ENCODE measurements around the gene MRC2. TPM values are rescaled to one million over a fixed set of nuclear protein-coding genes. Genes with fewer than 3 reads are reported as not detected.

MRC2 gene
- polyA plus RNA-seq, 3 donors: 0.04 TPM; not detected in 2

- Mint-ChIP-seq H3K4me3 (no peak overlapping the region), H3K36me3 (no peaks in the 10 kb centered on the region), H3K4me1 (peaks cover 8% of the 10 kb centered on the region), H3K27me3 (ENCODE audit: low read depth in 3 of 3) (peaks cover 2 to 3% (median 2%) of the 10 kb centered on the region in 3 donors), H3K9me3 (peaks cover 6 to 14% (median 9%) of the 10 kb centered on the region in 7 donors), H3K27ac (no peak overlapping the region)
- Histone ChIP-seq H3K36me3 (replicated peaks in 1 of 2; ENCODE audit: control insufficient read depth in 1 of 2, insufficient read depth in 2 of 2, low read length in 2 of 2) (no peaks in the 10 kb centered on the region), H3K9me3 (replicated peaks in 1 of 2; ENCODE audit: control insufficient read depth in 1 of 2, insufficient read depth in 1 of 2, low read length in 2 of 2) (no peaks in the 10 kb centered on the region), H3K4me1 (ENCODE audit: control insufficient read depth in 1 of 2, insufficient read depth in 2 of 2, low read length in 2 of 2) (no peaks in the 10 kb centered on the region), H4K20me1 (ENCODE audit: insufficient read depth, low read length) (no peaks in the 10 kb centered on the region), H3K27me3 (ENCODE audit: control insufficient read depth in 2 of 2, insufficient read depth in 2 of 2, low read length in 2 of 2) (no peaks in the 10 kb centered on the region), H3K4me2 (replicated peaks; ENCODE audit: extremely low read depth, low read length, poor library complexity, severe bottlenecking) (no peak overlapping the region), H3K4me3 (replicated peaks in 1 of 3; ENCODE audit: low read depth in 2 of 3, low read length in 3 of 3) (no peak overlapping the region), H3K9ac (ENCODE audit: insufficient read depth, low read length, poor library complexity, severe bottlenecking) (no peak overlapping the region), H3K79me2 (ENCODE audit: insufficient read depth, low read length) (no peaks in the 10 kb centered on the region), H3K27ac (ENCODE audit: low read depth in 1 of 2, low read length in 2 of 2) (no peak overlapping the region), H2AFZ (ENCODE audit: insufficient read depth, low read depth, low read length, poor library complexity, severe bottlenecking) (no peak overlapping the region)
- no peak for TF ChIP-seq CTCF (IDR thresholded peaks at IDR 0.05)
- WGBS (ENCODE audit: insufficient coverage): no CpG with 5 or more reads among the region's 1 CpG
- intact Hi-C loops (cut with micrococcal nuclease): no loop called here
- no peak for DNase-seq
These were observed 33.9 kb downstream of the MRC2 start for GRCh38 chr17:62661337-62661736.

GRCh38 chr17:62662855-62663254 lies 35.4 kb downstream of the MRC2 start:
- no peak for DNase-seq
- H3K4me2 ChIP-seq (replicated peaks; ENCODE audit: extremely low read depth, low read length, poor library complexity, severe bottlenecking): no peak overlapping the region
- Mint-ChIP-seq H3K27me3 (ENCODE audit: low read depth in 3 of 3) (peaks cover 2 to 3% (median 2%) of the 10 kb centered on the region in 3 donors), H3K4me3 (no peak overlapping the region), H3K9me3 (peaks cover 6 to 14% (median 8%) of the 10 kb centered on the region in 7 donors), H3K27ac (no peak overlapping the region), H3K4me1 (peaks cover 8% of the 10 kb centered on the region), H3K36me3 (no peaks in the 10 kb centered on the region)
- no peak overlapping the region for H2AFZ ChIP-seq (ENCODE audit: insufficient read depth, low read depth, low read length, poor library complexity, severe bottlenecking)
- H3K27ac ChIP-seq (ENCODE audit: low read depth in 1 of 2, low read length in 2 of 2): no peak overlapping the region
- H3K4me3 ChIP-seq (replicated peaks in 1 of 3; ENCODE audit: low read depth in 2 of 3, low read length in 3 of 3): no peak overlapping the region
- H3K4me1 ChIP-seq (ENCODE audit: control insufficient read depth in 1 of 2, insufficient read depth in 2 of 2, low read length in 2 of 2): no peaks in the 10 kb centered on the region
- TF ChIP-seq CTCF (IDR thresholded peaks at IDR 0.05): no peak
- intact Hi-C loops (cut with micrococcal nuclease): no loop called here
- no peaks in the 10 kb centered on the region for H3K27me3 ChIP-seq (ENCODE audit: control insufficient read depth in 2 of 2, insufficient read depth in 2 of 2, low read length in 2 of 2)
- H4K20me1 ChIP-seq (ENCODE audit: insufficient read depth, low read length): no peaks in the 10 kb centered on the region
- no peaks in the 10 kb centered on the region for H3K9me3 ChIP-seq (replicated peaks in 1 of 2; ENCODE audit: control insufficient read depth in 1 of 2, insufficient read depth in 1 of 2, low read length in 2 of 2)
- no peak overlapping the region for H3K9ac ChIP-seq (ENCODE audit: insufficient read depth, low read length, poor library complexity, severe bottlenecking)
- no CpG with 5 or more reads among the region's 6 CpGs for WGBS (ENCODE audit: insufficient coverage)
- no peaks in the 10 kb centered on the region for H3K36me3 ChIP-seq (replicated peaks in 1 of 2; ENCODE audit: control insufficient read depth in 1 of 2, insufficient read depth in 2 of 2, low read length in 2 of 2)
- no peaks in the 10 kb centered on the region for H3K79me2 ChIP-seq (ENCODE audit: insufficient read depth, low read length)
